PC-9 (cell line): ENCODE measurements around the gene TP53BP2.

ENCODE experiments used
- EZH2 ChIP-seq: fragments of 200-600 bp; sonication (generic); IDR thresholded peaks from 2 replicates; pipeline ENCODE4 v1.8.0; 2017; ENCODE audit warnings: antibody characterized with exemption, low read depth
- TF ChIP-seq, protein P1 (sequence below): fragments of 200-600 bp; sonication (generic); conservative IDR thresholded peaks from 2 replicates; pipeline ENCODE4 v1.6.1; 2017; ENCODE audit warnings: mixed run types, antibody characterized with exemption, mild to moderate bottlenecking, moderate library complexity

DNA sequence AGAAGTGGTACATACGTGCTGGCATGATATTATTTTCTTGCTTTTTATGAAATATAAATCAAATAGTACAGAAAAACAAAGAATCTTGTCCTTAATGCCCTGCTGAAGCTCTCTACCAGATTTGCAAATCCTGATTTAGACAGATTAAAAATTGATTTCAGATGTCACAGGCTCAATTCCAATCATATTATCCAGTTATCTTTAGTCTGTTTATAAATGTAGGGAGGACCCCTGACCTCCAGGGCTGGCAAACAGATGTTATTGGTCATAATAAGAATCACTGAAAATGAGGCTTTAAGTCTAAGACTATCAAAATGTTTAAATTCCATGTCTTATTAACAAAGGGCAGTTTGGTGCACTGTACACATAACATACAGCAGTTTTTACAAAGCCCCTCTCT, 62.1 kb downstream of the TP53BP2 start:
- TF ChIP-seq, protein P1, sequence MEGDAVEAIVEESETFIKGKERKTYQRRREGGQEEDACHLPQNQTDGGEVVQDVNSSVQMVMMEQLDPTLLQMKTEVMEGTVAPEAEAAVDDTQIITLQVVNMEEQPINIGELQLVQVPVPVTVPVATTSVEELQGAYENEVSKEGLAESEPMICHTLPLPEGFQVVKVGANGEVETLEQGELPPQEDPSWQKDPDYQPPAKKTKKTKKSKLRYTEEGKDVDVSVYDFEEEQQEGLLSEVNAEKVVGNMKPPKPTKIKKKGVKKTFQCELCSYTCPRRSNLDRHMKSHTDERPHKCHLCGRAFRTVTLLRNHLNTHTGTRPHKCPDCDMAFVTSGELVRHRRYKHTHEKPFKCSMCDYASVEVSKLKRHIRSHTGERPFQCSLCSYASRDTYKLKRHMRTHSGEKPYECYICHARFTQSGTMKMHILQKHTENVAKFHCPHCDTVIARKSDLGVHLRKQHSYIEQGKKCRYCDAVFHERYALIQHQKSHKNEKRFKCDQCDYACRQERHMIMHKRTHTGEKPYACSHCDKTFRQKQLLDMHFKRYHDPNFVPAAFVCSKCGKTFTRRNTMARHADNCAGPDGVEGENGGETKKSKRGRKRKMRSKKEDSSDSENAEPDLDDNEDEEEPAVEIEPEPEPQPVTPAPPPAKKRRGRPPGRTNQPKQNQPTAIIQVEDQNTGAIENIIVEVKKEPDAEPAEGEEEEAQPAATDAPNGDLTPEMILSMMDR, result no peak
- TF ChIP-seq EZH2, result no peak
